Activated T-helper 17 cell treated with anti-CD3 and anti-CD28 coated beads, Interleukin-2, amount 50 U/mL, for 72 hours (primary cell): ENCODE data around the gene FAM240A. TPM values are rescaled to one million over a fixed set of nuclear protein-coding genes. Genes with fewer than 3 reads are reported as not detected.

Experiments used
- ATAC-seq: fragments of 150-1000 bp; cut with Tn5 transposase; replicated peaks from 2 replicates; pipeline ENCODE4 v1.10.0; 2021; ENCODE audit warnings: mild to moderate bottlenecking, moderate library complexity
- H3K27ac Mint-ChIP-seq: one replicate; pipeline ENCODE4 v1.8.0; 2022; ENCODE audit warnings: mixed read lengths
- H3K27me3 Mint-ChIP-seq: one replicate; pipeline ENCODE4 v1.8.0; 2022; ENCODE audit warnings: mixed read lengths
- H3K36me3 Mint-ChIP-seq: one replicate; pipeline ENCODE4 v1.8.0; 2022; ENCODE audit warnings: low read depth, mild to moderate bottlenecking, mixed read lengths
- H3K4me1 Mint-ChIP-seq: one replicate; pipeline ENCODE4 v1.8.0; 2022; ENCODE audit warnings: mixed read lengths
- H3K4me3 Mint-ChIP-seq: one replicate; pipeline ENCODE4 v1.8.0; 2022; ENCODE audit warnings: mild to moderate bottlenecking, mixed read lengths
- H3K9me3 Mint-ChIP-seq: one replicate; pipeline ENCODE4 v1.8.0; 2022; ENCODE audit warnings: mixed read lengths
- total RNA-seq, 2 donors: library from RNA; stranded (reverse); gene quantifications; one replicate each; pipeline ENCODE4 v1.2.3, GENCODE V29; 2022

FAM240A gene
- total RNA-seq, 2 donors from 2014 or later: not detected

- peaks cover 6% of the 10 kb centered on the region for H3K27me3 Mint-ChIP-seq
- no peaks in the 10 kb centered on the region for H3K36me3 Mint-ChIP-seq
- H3K27ac Mint-ChIP-seq: no peak overlapping the region
- ATAC-seq: no peak
- no peak overlapping the region for H3K4me3 Mint-ChIP-seq
- H3K4me1 Mint-ChIP-seq: no peaks in the 10 kb centered on the region
- no peaks in the 10 kb centered on the region for H3K9me3 Mint-ChIP-seq
Measured at GRCh38 chr3:46627078-46627477, 14.8 kb downstream of the FAM240A start.

- Mint-ChIP-seq H3K27me3 (peaks cover under 1% of the 10 kb centered on the region), H3K9me3 (no peaks in the 10 kb centered on the region), H3K27ac (peak overlapping the region; percentile 81), H3K4me1 (no peaks in the 10 kb centered on the region), H3K4me3 (peak overlapping the region; percentile 68), H3K36me3 (no peaks in the 10 kb centered on the region)
- no peak for ATAC-seq
Measured at GRCh38 chr3:46628901-46629369, 16.6 kb downstream of the FAM240A start.

GRCh38 chr3:46629551-46630517, 17.5 kb downstream of the FAM240A start:
- H3K27me3 Mint-ChIP-seq: no peaks in the 10 kb centered on the region
- peak overlapping the region; percentile 68 for H3K4me3 Mint-ChIP-seq
- H3K36me3 Mint-ChIP-seq: no peaks in the 10 kb centered on the region
- peak overlapping the region; percentile 81 for H3K27ac Mint-ChIP-seq
- ATAC-seq: peak; percentile 98
- H3K9me3 Mint-ChIP-seq: no peaks in the 10 kb centered on the region
- no peaks in the 10 kb centered on the region for H3K4me1 Mint-ChIP-seq

GRCh38 chr3:46632792-46633191, 20.5 kb downstream of the FAM240A start:
- Mint-ChIP-seq H3K27ac (no peak overlapping the region), H3K36me3 (no peaks in the 10 kb centered on the region), H3K27me3 (no peaks in the 10 kb centered on the region), H3K4me1 (no peaks in the 10 kb centered on the region), H3K4me3 (no peak overlapping the region), H3K9me3 (no peaks in the 10 kb centered on the region)
- no peak for ATAC-seq

GRCh38 chr3:46634856-46635255, 22.5 kb downstream of the FAM240A start:
- Mint-ChIP-seq H3K9me3 (no peaks in the 10 kb centered on the region), H3K4me3 (no peak overlapping the region), H3K27ac (no peak overlapping the region), H3K36me3 (no peaks in the 10 kb centered on the region), H3K4me1 (no peaks in the 10 kb centered on the region), H3K27me3 (no peaks in the 10 kb centered on the region)
- ATAC-seq: no peak

- peaks cover 3% of the 10 kb centered on the region for H3K27me3 Mint-ChIP-seq
- no peaks in the 10 kb centered on the region for H3K4me1 Mint-ChIP-seq
- H3K9me3 Mint-ChIP-seq: peaks cover 4% of the 10 kb centered on the region
- no peak for ATAC-seq
- H3K4me3 Mint-ChIP-seq: no peak overlapping the region
- H3K36me3 Mint-ChIP-seq: no peaks in the 10 kb centered on the region
- no peak overlapping the region for H3K27ac Mint-ChIP-seq
Measured at GRCh38 chr3:46639221-46639620, 26.9 kb downstream of the FAM240A start.

GRCh38 chr3:46640927-46641326, 28.6 kb downstream of the FAM240A start:
- Mint-ChIP-seq H3K4me3 (no peak overlapping the region), H3K4me1 (no peaks in the 10 kb centered on the region), H3K27ac (no peak overlapping the region), H3K36me3 (no peaks in the 10 kb centered on the region), H3K27me3 (peaks cover 7% of the 10 kb centered on the region), H3K9me3 (peaks cover 4% of the 10 kb centered on the region)
- no peak for ATAC-seq

- no peaks in the 10 kb centered on the region for H3K36me3 Mint-ChIP-seq
- peaks cover 4% of the 10 kb centered on the region for H3K9me3 Mint-ChIP-seq
- H3K4me1 Mint-ChIP-seq: no peaks in the 10 kb centered on the region
- H3K27ac Mint-ChIP-seq: no peak overlapping the region
- peaks cover 19% of the 10 kb centered on the region for H3K27me3 Mint-ChIP-seq
- no peak for ATAC-seq
- no peak overlapping the region for H3K4me3 Mint-ChIP-seq
Measured at GRCh38 chr3:46642971-46643370, 30.6 kb downstream of the FAM240A start.

GRCh38 chr3:46643701-46644100, 31.4 kb downstream of the FAM240A start:
- Mint-ChIP-seq H3K27me3 (peaks cover 20% of the 10 kb centered on the region), H3K27ac (no peak overlapping the region), H3K9me3 (peaks cover 4% of the 10 kb centered on the region), H3K4me1 (no peaks in the 10 kb centered on the region), H3K4me3 (no peak overlapping the region), H3K36me3 (no peaks in the 10 kb centered on the region)
- no peak for ATAC-seq

GRCh38 chr3:46646700-46647099, 34.4 kb downstream of the FAM240A start:
- Mint-ChIP-seq H3K9me3 (no peaks in the 10 kb centered on the region), H3K4me1 (no peaks in the 10 kb centered on the region), H3K27ac (no peak overlapping the region), H3K4me3 (no peak overlapping the region), H3K36me3 (no peaks in the 10 kb centered on the region), H3K27me3 (peaks cover 22% of the 10 kb centered on the region)
- ATAC-seq: no peak

- no peak for ATAC-seq
- no peak overlapping the region for H3K4me3 Mint-ChIP-seq
- peaks cover 26% of the 10 kb centered on the region for H3K27me3 Mint-ChIP-seq
- H3K36me3 Mint-ChIP-seq: no peaks in the 10 kb centered on the region
- H3K27ac Mint-ChIP-seq: no peak overlapping the region
- H3K4me1 Mint-ChIP-seq: no peaks in the 10 kb centered on the region
- peaks cover 7% of the 10 kb centered on the region for H3K9me3 Mint-ChIP-seq
Measured at GRCh38 chr3:46648096-46648495, 35.8 kb downstream of the FAM240A start.

- H3K4me1 Mint-ChIP-seq: no peaks in the 10 kb centered on the region
- H3K27ac Mint-ChIP-seq: no peak overlapping the region
- H3K4me3 Mint-ChIP-seq: no peak overlapping the region
- ATAC-seq: no peak
- H3K36me3 Mint-ChIP-seq: no peaks in the 10 kb centered on the region
- peaks cover 7% of the 10 kb centered on the region for H3K9me3 Mint-ChIP-seq
- H3K27me3 Mint-ChIP-seq: peaks cover 29% of the 10 kb centered on the region
Measured at GRCh38 chr3:46649436-46649835, 37.1 kb downstream of the FAM240A start.

GRCh38 chr3:46651084-46651483, 38.8 kb downstream of the FAM240A start:
- no peaks in the 10 kb centered on the region for H3K4me1 Mint-ChIP-seq
- H3K4me3 Mint-ChIP-seq: no peak overlapping the region
- peaks cover 7% of the 10 kb centered on the region for H3K9me3 Mint-ChIP-seq
- ATAC-seq: no peak
- no peak overlapping the region for H3K27ac Mint-ChIP-seq
- H3K27me3 Mint-ChIP-seq: peaks cover 27% of the 10 kb centered on the region
- H3K36me3 Mint-ChIP-seq: no peaks in the 10 kb centered on the region

GRCh38 chr3:46655271-46655670, 42.9 kb downstream of the FAM240A start:
- H3K9me3 Mint-ChIP-seq: peaks cover 7% of the 10 kb centered on the region
- H3K4me1 Mint-ChIP-seq: no peaks in the 10 kb centered on the region
- H3K27ac Mint-ChIP-seq: no peak overlapping the region
- no peak overlapping the region for H3K4me3 Mint-ChIP-seq
- ATAC-seq: no peak
- peaks cover 11% of the 10 kb centered on the region for H3K27me3 Mint-ChIP-seq
- no peaks in the 10 kb centered on the region for H3K36me3 Mint-ChIP-seq
